Brain microvascular endothelial cell (primary cell): ENCODE measurements around the gene FARS2.
"Not testable (repeated sequence)": the region's sequence is repeated elsewhere in the genome, so short reads cannot be mapped to it uniquely, and the experiment has no call there.

Source experiments
- DNase-seq: peaks from one replicate; pipeline ENCODE4 v3.0.0-alpha.2; 2020
- H3K27ac ChIP-seq: fragments of 250-450 bp; sonication (Bioruptor Pico); 2 replicates; pipeline ENCODE4 v1.5.1; 2020; ENCODE audit warnings: mild to moderate bottlenecking, moderate library complexity
- H3K27me3 ChIP-seq: fragments of 250-450 bp; sonication (Bioruptor Pico); replicated peaks from 2 replicates; pipeline ENCODE4 v1.5.1; 2020; ENCODE audit warnings: mild to moderate bottlenecking
- H3K36me3 ChIP-seq: fragments of 250-450 bp; sonication (Bioruptor Pico); replicated peaks from 2 replicates; pipeline ENCODE4 v1.5.1; 2020; ENCODE audit warnings: mild to moderate bottlenecking
- H3K4me3 ChIP-seq: 2 replicates; pipeline ENCODE4 v1.5.1; 2011; ENCODE audit warnings: low read depth, mild to moderate bottlenecking, control low read depth, low read length, moderate library complexity
- in situ Hi-C: cut with HindIII; loops from 2 replicates; pipeline ENCODE4 v1.10.0; 2017; ENCODE audit warnings: low sequenced_read_pairs, low pct_ligation_motif_present
- TF ChIP-seq, protein P1 (sequence below): IDR thresholded peaks from 2 replicates; pipeline ENCODE4 v1.5.1; 2011; ENCODE audit warnings: low read depth, mild to moderate bottlenecking, moderate library complexity, low read length, control low read depth, inconsistent platforms; ENCODE audit errors: missing control alignments

The FARS2 gene

GRCh38 chr6:5684320-5685053 lies 423.2 kb downstream of the FARS2 start:
- no peak overlapping the region for H3K4me3 ChIP-seq
- H3K27ac ChIP-seq = no peak overlapping the region
- no peaks in the 10 kb centered on the region for H3K27me3 ChIP-seq
- TF ChIP-seq, protein P1, sequence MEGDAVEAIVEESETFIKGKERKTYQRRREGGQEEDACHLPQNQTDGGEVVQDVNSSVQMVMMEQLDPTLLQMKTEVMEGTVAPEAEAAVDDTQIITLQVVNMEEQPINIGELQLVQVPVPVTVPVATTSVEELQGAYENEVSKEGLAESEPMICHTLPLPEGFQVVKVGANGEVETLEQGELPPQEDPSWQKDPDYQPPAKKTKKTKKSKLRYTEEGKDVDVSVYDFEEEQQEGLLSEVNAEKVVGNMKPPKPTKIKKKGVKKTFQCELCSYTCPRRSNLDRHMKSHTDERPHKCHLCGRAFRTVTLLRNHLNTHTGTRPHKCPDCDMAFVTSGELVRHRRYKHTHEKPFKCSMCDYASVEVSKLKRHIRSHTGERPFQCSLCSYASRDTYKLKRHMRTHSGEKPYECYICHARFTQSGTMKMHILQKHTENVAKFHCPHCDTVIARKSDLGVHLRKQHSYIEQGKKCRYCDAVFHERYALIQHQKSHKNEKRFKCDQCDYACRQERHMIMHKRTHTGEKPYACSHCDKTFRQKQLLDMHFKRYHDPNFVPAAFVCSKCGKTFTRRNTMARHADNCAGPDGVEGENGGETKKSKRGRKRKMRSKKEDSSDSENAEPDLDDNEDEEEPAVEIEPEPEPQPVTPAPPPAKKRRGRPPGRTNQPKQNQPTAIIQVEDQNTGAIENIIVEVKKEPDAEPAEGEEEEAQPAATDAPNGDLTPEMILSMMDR = no peak
- no peaks in the 10 kb centered on the region for H3K36me3 ChIP-seq
- no peak for DNase-seq
- in situ Hi-C loops = no loop called here

DNA sequence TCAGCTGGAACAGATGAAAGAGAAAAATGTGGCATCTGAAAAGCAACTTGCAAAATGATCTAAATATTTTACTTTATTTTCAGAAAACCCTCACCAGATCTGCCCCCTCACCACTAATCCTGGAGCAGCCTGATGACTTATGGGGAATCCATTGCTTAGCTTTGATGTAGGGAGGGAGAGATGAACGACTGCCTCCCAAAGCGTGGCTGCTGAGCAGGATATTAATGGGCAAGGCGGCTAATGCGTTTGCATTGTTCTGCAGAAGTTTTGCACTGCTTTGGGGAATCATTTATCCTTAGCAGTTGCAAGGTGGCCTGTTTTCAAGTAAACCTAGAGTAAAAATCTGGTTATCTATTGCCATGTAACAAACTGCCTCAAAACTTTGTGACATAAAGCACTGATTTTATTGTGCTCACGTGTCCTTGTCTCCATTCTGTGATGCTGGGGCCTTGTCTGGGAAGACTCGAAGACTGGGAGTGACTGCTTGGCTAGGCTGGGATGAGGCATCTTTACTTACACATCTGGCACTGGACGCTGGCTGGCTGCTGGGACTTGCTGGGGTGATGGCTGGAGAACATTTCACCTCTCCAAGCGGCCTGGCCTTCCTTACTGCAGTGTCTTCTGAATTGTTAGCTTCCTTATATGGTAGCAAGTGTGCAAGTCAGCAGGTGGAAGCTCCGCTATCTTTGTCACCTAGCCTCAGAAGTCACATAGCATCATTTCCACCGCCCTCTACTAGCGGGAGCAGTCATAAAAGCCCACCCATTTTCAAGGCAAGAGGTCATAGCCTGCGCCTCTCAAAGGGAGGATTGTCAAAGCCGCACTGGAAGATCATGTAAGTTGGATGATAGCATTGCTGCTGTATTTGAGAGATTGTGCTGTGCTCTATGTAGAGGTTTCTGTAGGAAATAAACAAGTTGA lies 432.2 kb downstream of the FARS2 start:
- in situ Hi-C loops = no loop called here
- no peak overlapping the region for H3K27ac ChIP-seq
- H3K36me3 ChIP-seq = no peaks in the 10 kb centered on the region
- TF ChIP-seq, protein P1 = no peak
- no peak overlapping the region for H3K4me3 ChIP-seq
- H3K27me3 ChIP-seq = no peaks in the 10 kb centered on the region
- DNase-seq = no peak

- peak overlapping the region; percentile 39 for H3K27ac ChIP-seq
- in situ Hi-C loops = no loop called here
- no peaks in the 10 kb centered on the region for H3K27me3 ChIP-seq
- peak; percentile 54 for DNase-seq
- H3K4me3 ChIP-seq = no peak overlapping the region
- TF ChIP-seq, protein P1 = no peak
- no peaks in the 10 kb centered on the region for H3K36me3 ChIP-seq
These were observed 434.2 kb downstream of the FARS2 start for GRCh38 chr6:5695260-5696245.

DNA sequence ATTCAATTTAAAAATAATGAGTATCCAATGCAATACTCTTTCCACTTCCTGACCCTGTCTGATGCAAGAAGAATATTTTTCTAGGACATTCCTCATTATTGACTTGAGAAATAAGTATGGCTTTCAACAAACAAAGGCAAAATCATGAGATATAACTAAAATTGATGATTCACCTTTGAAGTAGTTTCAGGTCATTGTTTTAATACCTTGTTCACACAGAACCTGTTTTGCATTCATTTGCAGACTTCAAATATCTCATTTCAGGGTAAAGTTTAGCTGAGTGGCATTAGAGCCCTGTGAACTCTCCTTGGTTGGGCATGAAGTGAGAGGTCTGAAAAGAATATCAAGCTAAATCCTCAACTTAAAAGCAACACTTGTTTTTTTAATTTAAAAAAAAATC lies 436.2 kb downstream of the FARS2 start:
- DNase-seq = no peak

DNA sequence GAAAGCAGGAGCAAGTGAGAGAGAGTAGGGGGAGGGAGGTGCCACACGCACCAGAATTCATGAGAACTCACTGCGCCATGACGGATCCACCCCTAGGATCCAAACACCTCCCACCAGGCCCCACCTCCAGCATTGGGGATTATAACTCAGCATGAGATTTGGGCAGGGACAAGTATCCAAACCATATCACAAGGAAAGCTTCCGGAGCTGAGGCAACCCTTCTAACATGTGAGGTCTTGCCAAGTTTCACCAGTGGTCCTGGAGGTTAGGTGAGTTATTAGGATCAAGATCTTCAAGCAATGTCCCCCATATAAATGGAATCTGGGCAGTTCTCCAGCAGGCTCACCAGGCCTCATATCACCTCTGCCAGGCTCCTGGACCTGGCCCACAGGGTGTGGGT lies 437.0 kb downstream of the FARS2 start:
- in situ Hi-C loops = no loop called here
- H3K36me3 ChIP-seq = no peaks in the 10 kb centered on the region
- no peak for DNase-seq
- H3K4me3 ChIP-seq = no peak overlapping the region
- no peaks in the 10 kb centered on the region for H3K27me3 ChIP-seq
- TF ChIP-seq, protein P1 = no peak
- H3K27ac ChIP-seq = no peak overlapping the region

More for the DNA sequence above, 436.2 kb downstream of the FARS2 start:
- Histone ChIP-seq H3K4me3 (no peak overlapping the region), H3K27me3 (no peaks in the 10 kb centered on the region), H3K36me3 (no peaks in the 10 kb centered on the region), H3K27ac (no peak overlapping the region)
- TF ChIP-seq, protein P1 = no peak
- in situ Hi-C loops = no loop called here

DNA sequence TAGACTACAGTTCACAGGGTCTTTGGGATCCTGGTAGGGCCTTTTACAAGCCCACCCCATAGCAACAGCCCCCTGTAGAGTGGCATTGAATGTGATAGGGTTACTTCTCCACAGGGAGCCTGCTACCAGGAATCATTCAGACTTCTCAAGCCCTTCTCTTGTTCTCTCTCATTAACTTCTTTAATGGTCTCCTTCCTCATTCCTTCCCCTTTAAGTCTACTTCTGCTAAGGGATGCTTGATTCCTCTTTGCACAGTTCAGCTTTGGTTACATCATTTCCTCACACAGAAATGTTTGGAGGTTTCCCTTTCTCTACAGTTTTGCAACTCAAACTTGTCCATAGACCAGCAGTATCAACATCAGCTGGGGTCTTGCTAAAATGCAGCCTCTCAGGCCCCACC lies 437.8 kb downstream of the FARS2 start:
- DNase-seq, H3K27me3 ChIP-seq, in situ Hi-C loops, H3K36me3 ChIP-seq, H3K4me3 ChIP-seq, H3K27ac ChIP-seq: not testable (repeated sequence)
